NCI-H2029 (cell line): Measurements from ENCODE around the gene ZBTB44.
"Not testable (repeated sequence)": the region's sequence is repeated elsewhere in the genome, so short reads cannot be mapped to it uniquely, and the experiment has no call there.

Experiments
- DNase-seq: peaks from one replicate; lab custom pipeline; 2025; lab: John Stamatoyannopoulos, UW

ZBTB44 gene

GRCh38 chr11:130312046-130312445 lies 2.7 kb downstream of the ZBTB44 start:
- no peak for DNase-seq

GRCh38 chr11:130310622-130311021 lies 4.1 kb downstream of the ZBTB44 start:
- no peak for DNase-seq

DNA sequence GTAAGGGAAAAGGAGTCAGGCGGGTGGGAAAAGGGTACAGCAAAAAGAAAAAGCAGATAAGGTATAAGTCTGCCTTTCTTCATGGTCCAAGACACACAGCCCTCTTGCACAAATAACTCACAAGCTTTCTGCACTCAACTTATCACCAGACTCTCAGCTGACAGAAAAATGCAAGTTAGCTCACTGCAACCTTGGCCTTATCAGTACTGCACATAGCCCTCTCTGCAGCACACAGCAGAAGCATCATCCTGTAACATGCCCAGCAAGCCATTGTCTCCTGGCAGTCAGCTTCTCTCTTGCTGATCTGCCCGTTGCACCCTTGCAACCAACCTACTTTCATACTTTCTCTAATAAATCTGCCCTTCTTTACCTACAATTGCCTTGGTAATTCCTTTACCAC lies 5.8 kb downstream of the ZBTB44 start:
- DNase-seq: no peak

DNA sequence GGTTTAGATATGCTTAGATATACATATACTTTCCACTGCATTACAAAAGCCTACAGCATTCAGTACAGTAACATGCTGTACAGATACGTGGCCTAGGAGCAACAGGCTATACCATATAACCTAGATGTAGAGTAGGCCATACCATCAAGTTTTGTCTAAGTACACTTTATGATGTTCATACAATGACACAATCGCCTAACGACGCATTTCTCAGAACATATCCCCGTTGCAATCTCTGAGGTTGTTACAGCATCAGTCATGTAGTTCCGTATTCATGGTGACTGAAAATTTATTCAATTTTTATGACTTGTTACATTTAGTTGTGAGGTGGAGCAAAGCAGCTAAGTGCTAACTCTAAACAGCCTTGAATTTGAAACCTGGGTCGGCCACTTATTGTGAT lies 6.7 kb downstream of the ZBTB44 start:
- no peak for DNase-seq

DNA sequence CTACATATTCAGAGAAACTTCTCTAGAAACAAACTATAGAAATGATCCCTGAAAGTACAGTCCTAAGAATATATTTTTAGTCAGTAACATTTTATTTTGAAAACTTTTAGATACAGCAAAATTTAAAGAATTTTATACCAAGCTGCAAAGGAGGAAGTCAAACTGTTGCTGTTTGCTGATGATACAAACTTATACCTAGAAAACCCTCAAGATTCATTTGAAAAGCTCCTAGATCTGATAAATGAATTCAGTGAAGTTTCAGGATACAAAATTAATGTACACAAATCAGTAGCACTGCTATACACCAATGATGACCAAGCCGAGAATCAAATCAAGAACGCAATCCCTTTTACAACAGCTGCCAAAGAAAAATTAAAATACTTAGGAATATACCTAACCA lies 10.1 kb downstream of the ZBTB44 start:
- DNase-seq: no peak

DNA sequence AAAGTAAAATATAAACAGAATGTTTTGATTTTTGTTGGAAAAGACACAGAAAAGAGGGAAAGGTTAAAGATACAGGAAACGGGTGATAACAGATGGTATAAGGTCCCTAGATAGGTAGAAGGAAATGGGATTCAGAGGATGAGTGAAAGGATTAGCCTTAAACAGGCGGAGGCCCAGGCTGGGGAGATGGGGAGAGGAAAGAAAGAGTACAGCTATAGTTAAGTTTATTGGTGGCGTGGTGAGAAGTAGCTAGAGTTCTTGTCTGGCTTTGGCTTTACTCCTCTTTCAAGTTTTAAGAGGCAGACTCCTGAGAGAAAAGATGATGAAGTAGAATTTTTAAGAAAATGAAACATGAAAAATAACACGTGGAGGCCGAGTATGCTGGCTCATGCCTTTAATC lies 13.7 kb downstream of the ZBTB44 start:
- DNase-seq: no peak

DNA sequence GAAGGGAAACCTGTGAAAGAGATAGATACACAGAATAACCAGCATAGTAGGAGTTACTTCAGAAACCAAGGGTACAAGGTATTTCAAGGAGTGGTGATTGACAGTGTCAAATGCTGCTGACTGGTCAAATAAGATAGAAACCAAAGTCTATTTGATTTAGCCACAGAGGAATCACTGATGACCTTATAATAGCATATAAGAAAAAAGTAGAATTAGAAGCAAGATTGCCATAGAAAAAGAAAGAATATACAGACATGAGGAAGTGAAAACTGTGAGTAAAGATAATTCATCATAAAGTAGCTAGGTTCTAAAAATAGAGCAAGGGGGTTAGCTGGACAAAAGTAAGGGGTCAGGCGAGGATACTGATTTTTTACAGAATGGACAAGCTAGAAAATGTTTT lies 14.2 kb downstream of the ZBTB44 start:
- no peak for DNase-seq

- no peak for DNase-seq
Measured at GRCh38 chr11:130299978-130300377, 14.7 kb downstream of the ZBTB44 start.

DNA sequence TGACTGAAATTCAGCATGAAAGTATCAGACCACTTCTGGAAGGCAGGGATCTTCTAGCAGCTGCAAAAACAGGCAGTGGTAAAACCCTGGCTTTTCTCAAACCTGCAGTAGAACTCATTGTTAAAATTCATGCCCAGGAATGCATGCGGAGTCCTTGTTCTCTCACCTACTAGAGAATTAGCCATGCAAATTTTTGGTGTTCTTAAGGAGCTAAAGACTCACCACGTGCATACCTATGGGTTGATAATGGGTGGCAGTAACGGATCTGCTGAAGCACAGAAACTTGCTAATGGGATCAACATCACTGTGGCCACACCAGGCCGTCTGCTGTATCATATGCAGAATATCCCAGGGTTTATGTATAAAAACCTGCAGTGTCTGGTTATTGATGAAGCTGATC lies 19.1 kb downstream of the ZBTB44 start:
- DNase-seq: no peak

GRCh38 chr11:130282111-130282510 lies 32.6 kb downstream of the ZBTB44 start:
- no peak for DNase-seq

GRCh38 chr11:130281341-130281740 lies 33.4 kb downstream of the ZBTB44 start:
- not testable (repeated sequence) for DNase-seq

DNA sequence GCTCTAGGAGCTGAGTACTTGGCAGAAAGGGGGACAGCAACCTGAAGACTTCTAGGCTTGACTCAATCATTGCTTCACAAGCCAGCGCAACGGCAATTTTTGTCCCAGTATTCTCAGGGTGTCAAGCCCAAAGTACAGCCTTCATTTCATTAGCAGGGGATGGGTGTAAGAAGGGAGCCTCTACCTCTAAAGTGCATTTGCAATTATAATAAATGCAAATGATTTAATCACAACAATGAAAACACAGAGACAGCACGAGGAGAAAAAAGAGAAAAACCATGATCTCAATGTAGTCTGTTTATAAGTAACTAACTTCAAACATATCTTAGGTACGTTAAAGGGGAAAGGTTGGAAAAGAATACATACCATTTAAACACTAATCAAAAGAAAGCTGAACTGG lies 34.7 kb downstream of the ZBTB44 start:
- DNase-seq: no peak

DNA sequence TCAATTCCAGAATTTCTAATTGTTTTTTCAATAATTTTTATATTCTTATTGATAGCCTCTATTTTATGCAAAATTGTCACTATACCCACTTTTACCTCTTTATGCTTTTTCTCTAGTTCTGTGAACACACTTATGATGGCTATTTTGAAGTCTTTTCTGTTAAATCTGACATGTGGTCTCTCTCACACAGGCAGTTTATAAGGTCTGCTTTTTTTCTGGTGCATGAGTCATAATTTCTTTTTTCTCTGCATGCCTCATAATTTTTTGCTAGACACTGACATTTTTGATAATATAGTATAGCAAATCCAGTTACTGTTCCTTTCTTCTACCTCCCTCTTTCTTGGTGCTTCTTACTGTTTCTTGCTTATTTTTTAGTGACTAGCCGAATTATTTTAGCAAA lies 36.0 kb downstream of the ZBTB44 start:
- no peak for DNase-seq

DNA sequence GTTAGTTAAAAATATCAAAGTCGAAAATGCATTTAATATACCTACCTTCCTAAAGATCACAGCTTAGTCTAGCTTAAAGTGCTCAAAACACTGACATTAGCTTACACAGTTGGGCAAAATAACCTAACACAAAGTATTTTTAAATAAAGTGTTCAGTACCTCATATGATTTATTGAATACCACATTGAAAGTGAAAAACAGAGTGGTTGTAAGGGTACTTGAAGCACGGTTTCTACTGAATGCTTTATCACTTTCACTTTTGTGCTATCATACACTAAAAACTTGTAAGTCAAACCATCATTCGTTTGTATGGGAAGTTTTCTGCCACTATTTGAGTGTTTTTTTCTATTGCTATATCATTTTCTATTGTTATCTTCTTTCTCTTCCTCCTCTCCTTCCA lies 36.6 kb downstream of the ZBTB44 start:
- DNase-seq: no peak

DNA sequence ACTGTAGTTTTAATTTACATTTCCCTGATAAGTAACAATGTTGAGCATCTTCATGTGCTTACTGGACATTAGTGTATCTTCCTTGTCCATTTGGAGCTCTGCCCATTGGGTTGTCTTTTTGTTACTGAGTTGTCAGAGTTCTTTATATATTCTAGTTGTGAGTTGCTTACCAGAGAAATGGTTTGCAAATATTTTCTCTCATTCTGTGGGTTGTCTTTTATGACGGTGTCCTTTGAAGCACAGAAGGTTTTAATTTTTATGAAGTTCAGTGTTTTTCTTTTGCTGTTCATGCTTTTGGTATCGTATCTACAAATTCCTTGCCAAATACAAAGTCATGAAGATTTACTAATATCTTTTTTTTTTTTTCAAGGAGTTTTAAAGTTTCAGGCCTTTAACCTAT lies 42.4 kb downstream of the ZBTB44 start:
- no peak for DNase-seq

GRCh38 chr11:130269326-130269943 lies 45.3 kb downstream of the ZBTB44 start:
- DNase-seq: no peak

- no peak for DNase-seq
Measured at GRCh38 chr11:130263351-130263750, 51.4 kb downstream of the ZBTB44 start.

- no peak for DNase-seq
Measured at GRCh38 chr11:130262424-130262823, 52.3 kb downstream of the ZBTB44 start.

- no peak for DNase-seq
Measured at GRCh38 chr11:130261571-130261970, 53.1 kb downstream of the ZBTB44 start.

DNA sequence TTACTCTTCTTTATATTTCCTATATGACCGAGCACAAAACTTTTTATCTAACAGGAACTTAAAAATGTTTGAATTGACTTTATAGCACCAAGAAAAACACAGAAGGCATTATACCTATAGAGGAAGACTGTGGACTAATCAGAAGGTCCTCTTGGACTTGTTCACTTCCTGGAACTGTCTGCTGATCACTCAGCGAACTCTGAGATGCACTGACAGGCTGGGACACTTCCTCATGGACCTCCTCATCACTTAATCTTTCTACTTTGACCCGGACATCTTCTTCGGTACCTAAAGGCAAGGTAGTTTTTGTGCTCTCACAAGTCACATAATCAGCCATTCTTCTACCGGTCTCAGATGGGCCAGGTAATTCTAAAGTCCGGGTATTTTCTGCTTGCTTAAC lies 54.0 kb downstream of the ZBTB44 start:
- no peak for DNase-seq

DNA sequence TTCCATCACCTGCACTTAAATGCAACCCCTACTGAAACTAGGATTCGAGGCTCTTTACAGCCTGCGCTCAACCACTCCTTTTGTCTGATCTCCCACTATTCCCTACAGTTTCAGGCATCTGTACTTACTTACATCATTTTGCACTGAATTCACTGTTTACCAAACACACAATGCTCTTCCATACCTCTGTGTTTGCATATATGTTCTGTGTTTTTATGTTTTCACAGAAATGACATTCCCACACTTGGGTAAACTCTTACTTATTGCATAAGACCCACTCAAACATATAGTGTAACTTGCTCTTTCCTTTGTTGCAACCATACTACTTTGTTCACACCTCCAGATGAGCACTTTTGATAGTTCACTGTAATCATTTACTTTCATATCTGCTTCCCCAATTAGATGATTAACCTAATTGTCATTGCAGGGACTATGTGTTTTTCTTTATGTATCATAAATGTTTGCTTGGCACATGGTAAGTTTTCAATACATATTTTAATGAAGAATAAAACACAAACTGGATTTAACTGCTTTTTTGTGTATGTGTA lies 54.6 kb downstream of the ZBTB44 start:
- DNase-seq: no peak

GRCh38 chr11:130251763-130252162 lies 63.0 kb downstream of the ZBTB44 start:
- not testable (repeated sequence) for DNase-seq

- DNase-seq: not testable (repeated sequence)
Measured at GRCh38 chr11:130249929-130250328, 64.8 kb downstream of the ZBTB44 start.

DNA sequence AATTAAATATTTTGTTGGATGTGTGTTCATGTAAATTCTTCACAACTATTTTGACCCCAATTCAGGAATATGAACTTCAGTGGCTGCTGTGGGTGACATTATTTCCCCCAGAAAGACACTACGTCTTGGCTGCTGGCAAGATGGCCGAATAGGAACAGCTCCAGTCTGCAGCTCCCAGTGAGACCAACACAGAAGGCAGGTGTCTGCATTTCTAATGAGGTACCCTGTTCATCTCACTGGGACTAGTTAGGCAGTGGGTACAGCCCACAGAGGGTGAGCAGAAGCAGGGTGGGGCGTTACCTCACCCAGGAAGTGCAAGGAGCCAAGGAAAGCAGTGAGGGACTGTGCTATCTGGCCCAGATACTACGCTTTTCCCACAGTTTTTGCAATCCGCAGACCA lies 65.3 kb downstream of the ZBTB44 start:
- no peak for DNase-seq
